ENCODE results near the gene ACVR2A.
A peak's percentile ranks its signal among the peaks of the same experiment; 100 is the strongest.

ACVR2A gene

DNA sequence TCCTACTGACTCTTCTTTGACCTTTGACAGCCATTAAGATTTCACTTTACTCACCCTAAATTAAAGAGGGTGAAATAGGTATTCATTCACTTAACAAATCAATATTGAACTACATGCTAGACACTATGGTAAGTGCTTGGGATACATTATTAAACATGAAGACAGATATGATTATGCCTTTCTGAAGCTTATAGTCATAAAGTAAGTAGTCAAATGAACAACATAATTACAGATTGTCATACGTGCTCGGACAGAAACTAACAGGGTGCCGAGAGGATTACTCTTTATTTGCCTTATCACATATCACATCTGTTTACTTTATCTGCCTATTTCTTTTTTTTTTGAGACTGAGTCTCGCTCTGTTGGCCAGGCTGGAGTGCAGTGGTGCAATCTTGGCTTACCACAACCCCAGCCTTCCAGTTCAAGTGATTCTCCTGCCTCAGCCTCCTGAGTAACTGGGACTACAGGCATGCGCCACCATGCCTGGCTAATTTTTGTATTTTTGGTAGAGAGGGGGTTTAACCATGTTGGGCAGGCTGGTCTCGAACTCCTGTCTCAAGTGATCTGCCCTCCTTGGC is 9.8 kb downstream of the ACVR2A start:
- no peak for DNase-seq (ENCODE audit: low read depth)
- TF ChIP-seq, protein P1, sequence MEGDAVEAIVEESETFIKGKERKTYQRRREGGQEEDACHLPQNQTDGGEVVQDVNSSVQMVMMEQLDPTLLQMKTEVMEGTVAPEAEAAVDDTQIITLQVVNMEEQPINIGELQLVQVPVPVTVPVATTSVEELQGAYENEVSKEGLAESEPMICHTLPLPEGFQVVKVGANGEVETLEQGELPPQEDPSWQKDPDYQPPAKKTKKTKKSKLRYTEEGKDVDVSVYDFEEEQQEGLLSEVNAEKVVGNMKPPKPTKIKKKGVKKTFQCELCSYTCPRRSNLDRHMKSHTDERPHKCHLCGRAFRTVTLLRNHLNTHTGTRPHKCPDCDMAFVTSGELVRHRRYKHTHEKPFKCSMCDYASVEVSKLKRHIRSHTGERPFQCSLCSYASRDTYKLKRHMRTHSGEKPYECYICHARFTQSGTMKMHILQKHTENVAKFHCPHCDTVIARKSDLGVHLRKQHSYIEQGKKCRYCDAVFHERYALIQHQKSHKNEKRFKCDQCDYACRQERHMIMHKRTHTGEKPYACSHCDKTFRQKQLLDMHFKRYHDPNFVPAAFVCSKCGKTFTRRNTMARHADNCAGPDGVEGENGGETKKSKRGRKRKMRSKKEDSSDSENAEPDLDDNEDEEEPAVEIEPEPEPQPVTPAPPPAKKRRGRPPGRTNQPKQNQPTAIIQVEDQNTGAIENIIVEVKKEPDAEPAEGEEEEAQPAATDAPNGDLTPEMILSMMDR (IDR thresholded peaks at IDR 0.05; ENCODE audit: insufficient read depth, low read depth, low read length, missing control alignments) = no peak
- no peak overlapping the region for H3K4me3 ChIP-seq (ENCODE audit: low read length)

DNA sequence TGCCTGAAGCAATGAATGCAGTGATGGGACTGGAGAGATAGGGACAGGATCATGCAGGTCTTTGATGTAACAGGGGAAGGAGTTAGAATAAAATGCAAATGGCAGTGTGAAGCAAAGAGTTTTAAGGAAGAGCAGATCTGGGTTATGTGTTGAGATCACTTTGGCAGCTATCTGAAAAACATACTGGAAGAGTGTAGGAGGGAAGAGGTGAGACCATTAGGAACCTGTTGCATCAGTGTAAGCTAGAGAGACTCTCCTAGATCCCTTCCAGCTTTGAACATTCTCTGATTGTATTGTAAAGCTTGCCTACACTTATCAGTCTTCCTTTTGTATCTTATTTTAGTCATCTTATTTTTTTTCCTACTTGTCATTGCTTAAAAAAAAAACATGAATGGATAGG is 10.5 kb downstream of the ACVR2A start:
- DNase-seq (ENCODE audit: low read depth) = no peak
- no peak overlapping the region for H3K4me3 ChIP-seq (ENCODE audit: low read length)
- TF ChIP-seq, protein P1 (IDR thresholded peaks at IDR 0.05; ENCODE audit: insufficient read depth, low read depth, low read length, missing control alignments) = no peak

DNA sequence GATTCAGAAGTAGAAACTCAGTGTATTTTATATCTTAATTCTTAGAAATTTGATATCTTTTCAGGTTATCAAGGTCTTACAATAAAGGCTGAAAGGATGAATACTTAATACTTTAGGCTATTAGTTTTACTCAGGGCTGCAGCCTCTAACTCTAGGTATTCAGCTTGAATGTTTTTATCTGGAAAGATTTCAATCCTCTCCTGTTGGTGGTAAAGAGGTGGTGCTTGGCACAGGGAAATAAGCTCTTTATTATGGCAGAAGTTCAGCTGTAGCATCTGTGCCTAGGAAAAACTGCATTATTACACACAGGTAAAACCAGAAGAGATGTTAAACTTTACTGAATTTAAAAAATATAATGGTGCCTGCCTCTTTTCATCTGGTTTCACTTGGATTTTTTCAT is 11.1 kb downstream of the ACVR2A start:
- DNase-seq (ENCODE audit: low read depth) = no peak

DNA sequence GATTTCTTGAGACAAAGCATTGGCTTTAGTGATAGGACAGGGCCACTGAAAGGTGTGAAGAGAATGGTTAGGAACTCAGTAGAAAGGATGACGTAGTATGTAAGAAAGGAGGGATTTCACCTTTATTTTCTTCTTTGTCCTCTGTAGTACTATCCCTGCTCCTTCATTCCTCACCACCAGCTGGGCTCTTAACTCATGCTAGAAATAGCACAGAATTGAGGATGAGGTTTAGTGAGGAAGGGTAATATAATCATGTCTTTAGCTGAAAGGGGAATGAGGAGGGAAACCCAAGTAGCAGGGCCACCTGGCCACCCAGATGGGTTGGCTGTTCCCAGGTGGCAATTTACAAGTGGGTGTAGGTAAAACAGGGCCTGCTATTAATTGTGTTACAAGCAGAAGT is 15.2 kb downstream of the ACVR2A start:
- no peak overlapping the region for H3K4me3 ChIP-seq (ENCODE audit: low read length)
- no peak for DNase-seq (ENCODE audit: low read depth)
- TF ChIP-seq, protein P1 (IDR thresholded peaks at IDR 0.05; ENCODE audit: insufficient read depth, low read depth, low read length, missing control alignments) = no peak

More for the DNA sequence above, 11.1 kb downstream of the ACVR2A start:
- TF ChIP-seq, protein P1 (IDR thresholded peaks at IDR 0.05; ENCODE audit: insufficient read depth, low read depth, low read length, missing control alignments) = no peak
- H3K4me3 ChIP-seq (ENCODE audit: low read length) = no peak overlapping the region

DNA sequence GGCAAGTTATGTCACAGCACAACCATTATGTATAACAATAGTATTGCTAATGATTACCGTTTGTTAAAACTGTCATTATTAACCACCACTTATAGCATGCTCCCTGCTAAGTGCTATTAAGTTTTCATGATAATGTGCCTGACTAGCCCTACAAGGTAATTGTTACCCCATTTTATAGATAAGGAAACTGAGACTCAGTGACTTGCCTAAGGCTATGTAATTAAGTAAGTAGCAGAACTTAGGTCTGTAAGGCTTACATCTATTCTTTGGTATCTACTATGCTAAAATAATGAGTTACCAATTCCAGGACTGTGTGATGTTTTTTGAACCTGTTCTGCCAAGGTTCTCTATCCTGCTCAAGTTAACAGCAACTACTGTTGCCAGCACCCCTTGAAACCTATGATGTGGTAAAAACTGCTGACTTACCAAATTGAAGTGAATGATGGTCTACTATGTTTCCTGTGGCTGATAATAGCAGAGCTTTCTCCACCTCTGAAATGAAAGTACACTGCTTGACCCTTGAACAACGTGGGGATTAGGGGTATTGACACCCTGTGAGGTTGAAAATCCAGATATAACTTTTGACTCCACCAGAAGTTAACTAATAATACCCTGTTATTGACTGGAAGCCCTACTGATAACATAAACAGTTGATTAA is 18.2 kb downstream of the ACVR2A start:
- DNase-seq (ENCODE audit: low read depth) = no peak
- TF ChIP-seq, protein P1 (IDR thresholded peaks at IDR 0.05; ENCODE audit: insufficient read depth, low read depth, low read length, missing control alignments) = no peak
- H3K4me3 ChIP-seq (ENCODE audit: low read length) = no peak overlapping the region

DNA sequence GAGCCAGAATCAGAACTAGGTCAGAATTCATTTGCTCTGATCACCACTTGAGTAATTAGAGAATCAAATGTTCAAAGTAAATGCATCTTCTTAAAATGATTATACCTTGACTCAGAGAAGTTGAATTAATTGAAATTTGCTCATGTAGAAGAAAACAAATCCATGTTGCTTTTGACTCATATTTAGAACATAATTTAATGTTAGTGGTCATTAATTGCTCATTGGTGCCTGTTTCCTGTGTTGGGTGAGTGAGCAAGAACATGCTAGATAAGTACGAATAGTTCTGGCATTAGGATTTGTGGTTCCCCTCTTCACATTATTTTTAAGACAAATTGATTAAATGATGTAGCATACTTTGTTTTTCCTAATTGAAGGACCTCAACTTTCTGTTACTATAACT is 19.0 kb downstream of the ACVR2A start:
- TF ChIP-seq, protein P1 (IDR thresholded peaks at IDR 0.05; ENCODE audit: insufficient read depth, low read depth, low read length, missing control alignments) = no peak
- H3K4me3 ChIP-seq (ENCODE audit: low read length) = no peak overlapping the region
- peak; percentile 12 for DNase-seq (ENCODE audit: low read depth)

DNA sequence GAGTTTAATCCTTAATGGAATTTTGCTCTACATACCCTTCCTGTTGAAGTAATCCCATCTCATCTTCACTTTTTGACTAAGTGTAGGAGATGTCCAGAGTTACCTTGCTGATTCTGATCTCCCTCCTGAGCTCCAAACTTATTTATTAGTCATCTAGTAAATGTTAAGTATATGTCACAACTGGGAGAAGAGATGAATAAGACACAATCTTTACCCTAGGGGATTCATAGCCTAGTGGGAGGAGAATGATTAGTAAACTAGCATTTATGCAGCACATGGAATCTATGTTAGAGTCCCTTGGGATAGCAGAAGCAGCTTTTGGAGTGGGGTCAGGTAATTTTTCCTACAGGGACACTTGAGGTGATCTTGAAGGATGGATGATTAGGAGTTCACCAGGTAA is 20.7 kb downstream of the ACVR2A start:
- TF ChIP-seq, protein P1 (IDR thresholded peaks at IDR 0.05; ENCODE audit: insufficient read depth, low read depth, low read length, missing control alignments) = no peak
- peak; percentile 47 for DNase-seq (ENCODE audit: low read depth)
- no peak overlapping the region for H3K4me3 ChIP-seq (ENCODE audit: low read length)

Data from epithelial cell of esophagus (primary cell).